Glutamatergic neuron (in vitro differentiated cells): Measurements from ENCODE around the gene DBF4B. TPM values are rescaled to one million over a fixed set of nuclear protein-coding genes. Genes with fewer than 3 reads are reported as not detected.

Experiments
- DNase-seq: peaks from one replicate; pipeline ENCODE4 v3.0.0; 2022
- H3K27ac Mint-ChIP-seq: one replicate; pipeline ENCODE4 v1.8.0; 2020; ENCODE audit warnings: mild to moderate bottlenecking, mixed read lengths, inconsistent platforms; ENCODE audit not compliant: unreplicated experiment
- H3K27me3 Mint-ChIP-seq: one replicate; pipeline ENCODE4 v1.8.0; 2020; ENCODE audit warnings: mild to moderate bottlenecking, moderate library complexity, mixed read lengths, inconsistent platforms; ENCODE audit not compliant: unreplicated experiment
- H3K36me3 Mint-ChIP-seq: one replicate; pipeline ENCODE4 v1.8.0; 2020; ENCODE audit warnings: mild to moderate bottlenecking, mixed read lengths, inconsistent platforms; ENCODE audit not compliant: unreplicated experiment
- H3K4me1 Mint-ChIP-seq: one replicate; pipeline ENCODE4 v1.8.0; 2020; ENCODE audit warnings: mild to moderate bottlenecking, low read depth, mixed read lengths, inconsistent platforms; ENCODE audit not compliant: unreplicated experiment
- H3K4me3 Mint-ChIP-seq: one replicate; pipeline ENCODE4 v1.8.0; 2020; ENCODE audit warnings: mild to moderate bottlenecking, mixed read lengths, inconsistent platforms; ENCODE audit not compliant: unreplicated experiment
- H3K9me3 Mint-ChIP-seq: one replicate; pipeline ENCODE4 v1.8.0; 2020; ENCODE audit warnings: mild to moderate bottlenecking, moderate library complexity, mixed read lengths, inconsistent platforms; ENCODE audit not compliant: unreplicated experiment
- total RNA-seq: library from RNA; stranded (reverse); fragmentation: NEBNext Ultra II Directional; extraction: Animal tissue kit (Norgen Biotek cat#: 25700); gene quantifications from one replicate; pipeline ENCODE4 v1.2.1, GENCODE V29; 2021; ENCODE audit not compliant: unreplicated experiment
- TF ChIP-seq, protein P1 (sequence below): fragments of 200-600 bp; sonication (generic); IDR thresholded peaks from one replicate; pipeline ENCODE4 v1.5.0; 2021; ENCODE audit not compliant: partially characterized antibody, unreplicated experiment

Gene DBF4B
- total RNA-seq, 1 donor from 2014 or later: 15.5 TPM

DNA sequence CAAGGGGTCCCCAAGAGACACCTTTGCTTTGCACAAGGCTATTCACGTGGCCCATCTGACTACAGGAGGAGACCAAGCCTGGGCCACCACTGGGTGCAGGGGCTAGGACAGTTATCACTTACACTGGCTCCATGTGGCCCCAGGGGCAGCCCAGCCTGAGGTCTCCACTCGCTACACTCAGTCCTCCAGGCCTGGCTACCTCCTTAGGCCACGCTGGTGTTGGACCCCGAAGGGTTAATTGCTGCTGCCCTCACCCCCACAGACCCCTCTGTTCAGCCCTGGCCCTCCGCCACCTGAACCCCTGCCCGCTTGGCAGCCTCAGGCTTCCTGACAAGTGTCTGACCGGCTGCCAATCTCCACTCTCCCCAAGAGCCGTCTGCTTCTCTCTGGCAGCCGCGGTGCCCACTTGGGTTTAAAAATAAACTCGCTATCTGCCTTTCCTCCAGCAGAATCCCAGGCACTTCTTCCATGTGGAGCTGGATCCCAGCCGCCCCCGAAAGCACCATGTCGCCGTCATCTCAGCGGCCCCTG lies 78.2 kb downstream of the DBF4B start:
- peaks cover 9% of the 10 kb centered on the region for H3K4me1 Mint-ChIP-seq
- peaks cover 25% of the 10 kb centered on the region for H3K27me3 Mint-ChIP-seq
- H3K27ac Mint-ChIP-seq: no peak overlapping the region
- no peak for DNase-seq
- H3K4me3 Mint-ChIP-seq: no peak overlapping the region
- H3K9me3 Mint-ChIP-seq: peaks cover 15% of the 10 kb centered on the region
- TF ChIP-seq, protein P1, sequence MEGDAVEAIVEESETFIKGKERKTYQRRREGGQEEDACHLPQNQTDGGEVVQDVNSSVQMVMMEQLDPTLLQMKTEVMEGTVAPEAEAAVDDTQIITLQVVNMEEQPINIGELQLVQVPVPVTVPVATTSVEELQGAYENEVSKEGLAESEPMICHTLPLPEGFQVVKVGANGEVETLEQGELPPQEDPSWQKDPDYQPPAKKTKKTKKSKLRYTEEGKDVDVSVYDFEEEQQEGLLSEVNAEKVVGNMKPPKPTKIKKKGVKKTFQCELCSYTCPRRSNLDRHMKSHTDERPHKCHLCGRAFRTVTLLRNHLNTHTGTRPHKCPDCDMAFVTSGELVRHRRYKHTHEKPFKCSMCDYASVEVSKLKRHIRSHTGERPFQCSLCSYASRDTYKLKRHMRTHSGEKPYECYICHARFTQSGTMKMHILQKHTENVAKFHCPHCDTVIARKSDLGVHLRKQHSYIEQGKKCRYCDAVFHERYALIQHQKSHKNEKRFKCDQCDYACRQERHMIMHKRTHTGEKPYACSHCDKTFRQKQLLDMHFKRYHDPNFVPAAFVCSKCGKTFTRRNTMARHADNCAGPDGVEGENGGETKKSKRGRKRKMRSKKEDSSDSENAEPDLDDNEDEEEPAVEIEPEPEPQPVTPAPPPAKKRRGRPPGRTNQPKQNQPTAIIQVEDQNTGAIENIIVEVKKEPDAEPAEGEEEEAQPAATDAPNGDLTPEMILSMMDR: no peak
- H3K36me3 Mint-ChIP-seq: no peaks in the 10 kb centered on the region

- Mint-ChIP-seq H3K27me3 (peaks cover 17% of the 10 kb centered on the region), H3K4me1 (peaks cover 1% of the 10 kb centered on the region)
Measured at GRCh38 chr17:44787271-44787940, 78.9 kb downstream of the DBF4B start.

GRCh38 chr17:44788139-44788538 lies 79.7 kb downstream of the DBF4B start:
- Mint-ChIP-seq H3K4me3 (no peak overlapping the region), H3K9me3 (peaks cover 3% of the 10 kb centered on the region), H3K36me3 (no peaks in the 10 kb centered on the region), H3K4me1 (peaks cover 2% of the 10 kb centered on the region), H3K27me3 (peaks cover 12% of the 10 kb centered on the region), H3K27ac (no peak overlapping the region)
- TF ChIP-seq, protein P1: no peak
- no peak for DNase-seq

More at GRCh38 chr17:44787271-44787940, 78.9 kb downstream of the DBF4B start:
- Mint-ChIP-seq H3K36me3 (no peaks in the 10 kb centered on the region), H3K4me3 (no peak overlapping the region), H3K27ac (peak overlapping the region; percentile 22), H3K9me3 (peaks cover 8% of the 10 kb centered on the region)
- TF ChIP-seq, protein P1: no peak
- DNase-seq: no peak

DNA sequence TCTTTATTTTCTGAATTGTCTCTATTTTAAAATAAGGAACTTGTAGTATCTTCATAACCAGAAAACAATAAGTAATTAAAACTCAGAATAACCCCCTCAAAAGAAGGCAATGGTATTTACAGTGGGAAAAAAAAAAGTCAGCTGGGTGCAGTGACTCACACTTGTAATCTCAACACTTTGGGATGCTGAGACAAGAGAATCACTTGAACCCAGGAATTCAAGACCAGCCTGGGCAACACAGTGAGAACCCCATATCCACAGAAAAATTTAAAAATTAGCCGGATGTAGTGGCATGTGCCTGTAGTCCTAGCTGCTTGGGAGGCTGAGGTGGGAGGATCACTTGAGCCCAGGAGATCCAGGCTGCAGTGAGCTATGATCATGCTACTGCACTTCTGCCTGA lies 83.8 kb downstream of the DBF4B start:
- peaks cover 4% of the 10 kb centered on the region for H3K9me3 Mint-ChIP-seq
- TF ChIP-seq, protein P1: no peak
- no peaks in the 10 kb centered on the region for H3K36me3 Mint-ChIP-seq
- no peak for DNase-seq
- no peak overlapping the region for H3K27ac Mint-ChIP-seq
- peaks cover 11% of the 10 kb centered on the region for H3K27me3 Mint-ChIP-seq
- H3K4me1 Mint-ChIP-seq: peaks cover 26% of the 10 kb centered on the region
- no peak overlapping the region for H3K4me3 Mint-ChIP-seq
